GM12878 (cell line): ENCODE data around the gene SEZ6L2.

ENCODE experiments used
- EZH2 ChIP-seq: IDR thresholded peaks from 2 replicates; pipeline ENCODE4 v1.6.1; 2012; ENCODE audit warnings: low read depth, mild to moderate bottlenecking, control low read depth, inconsistent platforms, low read length, borderline replicate concordance; ENCODE audit not compliant: control insufficient read depth
- SIN3A ChIP-seq: IDR thresholded peaks from 2 replicates; pipeline ENCODE4 v1.6.1; 2012; ENCODE audit warnings: low read depth, low read length, improper control_type of control experiment
- USF1 ChIP-seq: IDR thresholded peaks from 2 replicates; pipeline ENCODE4 v1.6.1; 2011; ENCODE audit warnings: borderline replicate concordance, low read depth, mild to moderate bottlenecking, moderate library complexity, mixed read lengths, low read length; ENCODE audit not compliant: insufficient read depth; ENCODE audit errors: extremely low read length
- ZNF274 ChIP-seq: IDR thresholded peaks from one replicate; pipeline ENCODE4 v1.8.0; 2011; ENCODE audit not compliant: insufficient read length, insufficient read depth
- TF ChIP-seq, protein P1 (sequence below): fragments of 450-650 bp; IDR thresholded peaks from 2 replicates; pipeline ENCODE4 v1.6.1; 2016; ENCODE audit warnings: mild to moderate bottlenecking

DNA sequence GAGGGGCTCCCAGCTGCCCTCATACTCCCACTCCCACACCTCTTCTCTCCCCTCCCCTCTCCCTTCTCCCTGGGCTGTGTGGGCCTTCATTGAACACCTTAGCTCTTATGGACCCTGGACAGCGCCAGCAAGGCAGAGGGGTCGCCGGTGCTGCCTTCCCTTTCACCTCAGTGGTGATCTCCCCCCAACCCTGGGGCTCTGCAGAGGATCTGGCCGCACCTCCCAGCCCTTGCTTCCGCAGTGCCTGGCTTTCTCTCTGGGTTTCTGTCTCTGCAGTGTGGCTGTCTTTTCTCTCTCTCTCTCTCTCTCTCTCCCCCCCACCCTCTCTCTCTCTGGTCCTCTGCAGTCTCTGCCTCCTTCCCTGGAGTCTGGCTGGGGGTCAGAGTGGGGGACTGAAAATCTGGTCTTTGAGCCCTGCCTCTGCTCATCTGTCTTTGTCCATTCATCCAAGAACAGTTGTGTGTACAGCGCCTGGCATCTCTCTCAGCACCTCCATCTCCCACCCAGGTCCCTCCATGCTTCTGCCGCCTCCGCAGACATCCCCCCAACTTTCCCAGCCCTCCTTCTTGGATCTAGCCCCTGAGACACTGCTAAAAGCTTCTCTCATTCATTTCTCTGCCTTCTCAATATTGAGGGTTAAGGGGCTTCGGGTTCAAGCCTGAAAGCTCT is 1.1 kb downstream of the SEZ6L2 start:
- TF ChIP-seq EZH2 (no peak), USF1 (no peak), SIN3A (no peak), ZNF274 (no peak)
- TF ChIP-seq, protein P1, sequence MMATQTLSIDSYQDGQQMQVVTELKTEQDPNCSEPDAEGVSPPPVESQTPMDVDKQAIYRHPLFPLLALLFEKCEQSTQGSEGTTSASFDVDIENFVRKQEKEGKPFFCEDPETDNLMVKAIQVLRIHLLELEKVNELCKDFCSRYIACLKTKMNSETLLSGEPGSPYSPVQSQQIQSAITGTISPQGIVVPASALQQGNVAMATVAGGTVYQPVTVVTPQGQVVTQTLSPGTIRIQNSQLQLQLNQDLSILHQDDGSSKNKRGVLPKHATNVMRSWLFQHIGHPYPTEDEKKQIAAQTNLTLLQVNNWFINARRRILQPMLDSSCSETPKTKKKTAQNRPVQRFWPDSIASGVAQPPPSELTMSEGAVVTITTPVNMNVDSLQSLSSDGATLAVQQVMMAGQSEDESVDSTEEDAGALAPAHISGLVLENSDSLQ, result no peak
